DOHH2 (cell line): ENCODE results near the gene BNC2.

ENCODE experiments used
- H3F3A ChIP-seq: fragments of 200-600 bp; sonication (generic), shearing (Covaris generic); 2 replicates; pipeline ENCODE4 v1.6.0; 2016; ENCODE audit warnings: antibody characterized with exemption, mild to moderate bottlenecking; ENCODE audit not compliant: control insufficient read depth, insufficient read depth
- H3K27ac ChIP-seq: fragments of 200-600 bp; sonication (generic); 2 replicates; pipeline ENCODE4 v1.5.1; 2014; ENCODE audit warnings: low read depth, mild to moderate bottlenecking, low read length, moderate library complexity
- H3K27me3 ChIP-seq: fragments of 200-600 bp; sonication (generic); 2 replicates; pipeline ENCODE4 v1.6.1; 2014; ENCODE audit warnings: mild to moderate bottlenecking, low read length, mixed read lengths; ENCODE audit not compliant: control insufficient read depth
- H3K36me3 ChIP-seq: fragments of 200-600 bp; sonication (generic); 2 replicates; pipeline ENCODE4 v1.6.1; 2014; ENCODE audit warnings: mild to moderate bottlenecking, low read length, moderate library complexity, mixed read lengths; ENCODE audit not compliant: control insufficient read depth
- H3K4me1 ChIP-seq: fragments of 200-600 bp; sonication (generic); 2 replicates; pipeline ENCODE4 v1.6.1; 2014; ENCODE audit warnings: mild to moderate bottlenecking, low read length, mixed read lengths; ENCODE audit not compliant: control insufficient read depth
- H3K4me2 ChIP-seq: fragments of 200-600 bp; sonication (generic); 2 replicates; pipeline ENCODE4 v1.6.0; 2014; ENCODE audit warnings: mild to moderate bottlenecking, low read length, moderate library complexity
- H3K4me3 ChIP-seq: fragments of 200-600 bp; sonication (generic); 2 replicates; pipeline ENCODE4 v1.5.1; 2014; ENCODE audit warnings: mild to moderate bottlenecking, low read length, mixed read lengths
- H3K79me2 ChIP-seq: fragments of 200-600 bp; sonication (generic); 2 replicates; pipeline ENCODE4 v1.6.1; 2014; ENCODE audit warnings: mild to moderate bottlenecking, low read length, mixed read lengths; ENCODE audit not compliant: control insufficient read depth
- H3K9me2 ChIP-seq: fragments of 200-600 bp; sonication (generic); replicated peaks from 2 replicates; pipeline ENCODE4 v1.6.1; 2014; ENCODE audit warnings: mild to moderate bottlenecking, low read length, mixed read lengths; ENCODE audit not compliant: control insufficient read depth
- H3K9me3 ChIP-seq: fragments of 200-600 bp; sonication (generic); 2 replicates; pipeline ENCODE4 v1.6.1; 2014; ENCODE audit warnings: antibody characterized with exemption, low read length, mixed read lengths; ENCODE audit not compliant: control insufficient read depth, insufficient read depth
- H4K20me1 ChIP-seq: fragments of 200-600 bp; sonication (generic); 2 replicates; pipeline ENCODE4 v1.6.0; 2014; ENCODE audit warnings: low read depth, mild to moderate bottlenecking, antibody characterized with exemption, low read length, moderate library complexity; ENCODE audit not compliant: control insufficient read depth, insufficient read depth
- CTCF ChIP-seq: fragments of 200-600 bp; sonication (generic); IDR thresholded peaks from one replicate; pipeline ENCODE4 v1.5.1; 2014; ENCODE audit warnings: antibody characterized with exemption, mild to moderate bottlenecking, low read depth, low read length; ENCODE audit not compliant: poor library complexity, severe bottlenecking
- EZH2phosphoT487 ChIP-seq: fragments of 200-600 bp; sonication (generic); IDR thresholded peaks from 2 replicates; pipeline ENCODE4 v1.6.1; 2017; ENCODE audit warnings: borderline replicate concordance, mild to moderate bottlenecking, antibody characterized with exemption, low read length, moderate library complexity, mixed read lengths

The BNC2 gene

DNA sequence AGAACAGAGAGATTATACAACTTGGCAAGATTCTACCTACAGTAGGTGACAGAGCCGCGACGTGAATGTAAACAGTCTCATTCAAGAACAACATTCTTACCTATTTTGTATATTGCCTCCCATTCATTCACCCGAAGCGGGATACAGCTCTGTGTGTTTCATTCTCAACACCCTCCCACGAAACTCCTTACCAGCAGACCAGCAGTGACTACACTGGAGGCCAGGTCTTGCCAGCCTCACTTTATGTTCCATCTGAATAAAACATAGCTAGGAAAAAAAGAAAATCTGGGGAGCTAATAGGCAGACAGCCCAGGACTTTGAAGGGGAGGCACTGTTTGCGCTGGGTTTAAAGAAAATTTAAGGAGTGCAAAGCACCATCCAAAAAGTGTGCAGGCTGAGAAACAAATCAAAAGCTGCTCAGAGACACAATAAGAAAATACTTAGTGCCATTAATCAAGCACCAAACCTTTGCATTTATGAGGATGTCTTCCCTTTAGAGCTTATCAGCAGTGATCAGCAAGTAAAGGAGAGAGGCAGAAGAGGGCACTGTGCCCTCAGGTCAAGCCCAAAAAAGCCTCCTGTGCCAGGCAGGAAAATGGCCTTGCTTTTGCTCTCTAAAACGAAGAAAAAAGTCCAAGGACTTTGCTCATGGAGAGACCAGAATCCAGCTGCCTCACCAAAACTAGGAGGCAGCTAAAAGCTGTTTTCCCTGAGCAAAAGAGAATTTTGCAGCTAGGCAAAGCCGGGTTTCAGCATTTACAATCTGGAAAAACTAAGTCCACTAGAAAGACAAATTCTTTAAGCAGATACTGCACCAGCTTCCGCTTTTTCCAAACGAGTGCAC, 295.1 kb downstream of the BNC2 start:
- TF ChIP-seq CTCF: no peak
- no peak for TF ChIP-seq EZH2phosphoT487
- Histone ChIP-seq H3K9me2 (no peaks in the 10 kb centered on the region), H3K9me3 (no peaks in the 10 kb centered on the region), H3K27me3 (no peaks in the 10 kb centered on the region), H3K36me3 (no peaks in the 10 kb centered on the region), H3K27ac (no peak overlapping the region), H3K4me2 (no peak overlapping the region), H3F3A (no peaks in the 10 kb centered on the region), H4K20me1 (no peaks in the 10 kb centered on the region), H3K4me3 (no peak overlapping the region), H3K4me1 (no peaks in the 10 kb centered on the region), H3K79me2 (no peaks in the 10 kb centered on the region)

DNA sequence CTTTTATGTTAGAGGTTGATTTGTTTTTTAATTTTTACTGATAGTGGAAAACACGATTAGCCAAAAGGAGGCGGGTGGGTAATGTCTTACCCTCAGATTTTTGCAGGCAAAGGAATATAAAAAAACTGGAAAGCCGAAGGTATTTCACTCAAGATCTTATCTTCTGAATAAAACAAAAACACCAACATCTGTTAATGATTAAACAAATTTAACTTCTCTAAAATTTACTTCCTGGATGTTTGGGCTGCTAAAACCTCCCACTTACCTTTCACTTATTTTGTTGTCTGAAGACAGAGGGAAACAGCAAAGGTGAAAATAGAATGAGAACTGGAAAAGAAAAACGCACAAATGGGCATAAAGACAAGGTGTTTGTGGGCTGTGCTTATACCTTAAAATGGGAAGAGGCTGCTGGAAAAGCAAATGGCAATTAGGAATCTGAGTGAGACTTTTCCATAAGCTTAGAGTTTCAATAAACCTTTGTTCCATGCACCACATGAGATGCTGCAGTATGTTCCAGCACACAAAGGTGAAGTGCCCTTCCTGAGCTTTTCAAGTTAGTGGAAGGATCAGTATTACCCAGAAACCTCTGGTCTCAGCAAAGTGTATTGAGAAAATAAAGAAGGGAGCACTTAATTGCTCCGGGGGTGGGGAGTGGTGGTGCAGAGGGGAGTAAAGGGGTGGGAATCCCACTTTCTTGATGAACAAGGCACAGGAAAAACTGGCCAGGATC, 298.3 kb downstream of the BNC2 start:
- Histone ChIP-seq H3F3A (no peaks in the 10 kb centered on the region), H3K4me3 (no peak overlapping the region), H3K4me1 (no peaks in the 10 kb centered on the region), H3K27me3 (no peaks in the 10 kb centered on the region), H3K27ac (no peak overlapping the region), H4K20me1 (no peaks in the 10 kb centered on the region), H3K4me2 (no peak overlapping the region), H3K79me2 (no peaks in the 10 kb centered on the region), H3K9me3 (no peaks in the 10 kb centered on the region), H3K36me3 (no peaks in the 10 kb centered on the region), H3K9me2 (no peaks in the 10 kb centered on the region)
- TF ChIP-seq EZH2phosphoT487 (no peak), CTCF (no peak)

- no peaks in the 10 kb centered on the region for H3K9me3 ChIP-seq
- H4K20me1 ChIP-seq: no peaks in the 10 kb centered on the region
- H3K4me3 ChIP-seq: no peak overlapping the region
- H3K4me2 ChIP-seq: no peak overlapping the region
- H3K4me1 ChIP-seq: no peaks in the 10 kb centered on the region
- no peaks in the 10 kb centered on the region for H3F3A ChIP-seq
- no peaks in the 10 kb centered on the region for H3K9me2 ChIP-seq
- no peak overlapping the region for H3K27ac ChIP-seq
- no peaks in the 10 kb centered on the region for H3K27me3 ChIP-seq
- no peak for TF ChIP-seq CTCF
- H3K79me2 ChIP-seq: no peaks in the 10 kb centered on the region
- no peaks in the 10 kb centered on the region for H3K36me3 ChIP-seq
Observed at GRCh38 chr9:16571127-16571802, 299.2 kb downstream of the BNC2 start.
